Measurements from ENCODE around the gene PAK1.

GRCh38 chr11:77403211-77403610, 70.7 kb downstream of the PAK1 start:
- TF ChIP-seq EZH2 (IDR thresholded peaks at IDR 0.05; ENCODE audit: low read depth) (no peak), CTCF (conservative IDR thresholded peaks at IDR 0.05) (no peak)
